HG03108 (cell line): Measurements from ENCODE around the gene DCP2.

Experiments
- ATAC-seq: cut with Tn5 transposase; IDR thresholded peaks from one replicate; pipeline ENCODE4 v1.9.1; 2021; ENCODE audit warnings: moderate library complexity; ENCODE audit not compliant: unreplicated experiment

The DCP2 gene

GRCh38 chr5:112965733-112966306 is 10.8 kb upstream of the DCP2 start:
- no peak for ATAC-seq

- ATAC-seq, result no peak
Observed at GRCh38 chr5:112967520-112968083, 9.0 kb upstream of the DCP2 start.

GRCh38 chr5:112968411-112969106 is 8.0 kb upstream of the DCP2 start:
- ATAC-seq, result no peak

- no peak for ATAC-seq
Observed at GRCh38 chr5:112971276-112971675, 5.3 kb upstream of the DCP2 start.

GRCh38 chr5:112973036-112973435 is 3.6 kb upstream of the DCP2 start:
- no peak for ATAC-seq

- no peak for ATAC-seq
Observed at GRCh38 chr5:112973904-112974303, 2.7 kb upstream of the DCP2 start.

GRCh38 chr5:112974901-112975300 is 1.7 kb upstream of the DCP2 start:
- no peak for ATAC-seq

GRCh38 chr5:112975721-112976431 is 722 bp upstream of the DCP2 start:
- no peak for ATAC-seq

GRCh38 chr5:112977440-112977861 is 853 bp downstream of the DCP2 start:
- no peak for ATAC-seq

- no peak for ATAC-seq
Observed at GRCh38 chr5:112978836-112979235, 2.2 kb downstream of the DCP2 start.

GRCh38 chr5:112979723-112980122 is 3.1 kb downstream of the DCP2 start:
- ATAC-seq, result no peak

- ATAC-seq, result no peak
Observed at GRCh38 chr5:112983363-112983762, 6.8 kb downstream of the DCP2 start.

GRCh38 chr5:112986224-112986623 is 9.6 kb downstream of the DCP2 start:
- ATAC-seq, result no peak

- peak; percentile 83 for ATAC-seq
Observed at GRCh38 chr5:112995764-112996618, 19.4 kb downstream of the DCP2 start.

GRCh38 chr5:112996830-112997374 is 20.3 kb downstream of the DCP2 start:
- ATAC-seq, result no peak

- no peak for ATAC-seq
Observed at GRCh38 chr5:112998296-112998695, 21.7 kb downstream of the DCP2 start.

GRCh38 chr5:113000466-113000865 is 23.9 kb downstream of the DCP2 start:
- ATAC-seq, result no peak

- ATAC-seq, result no peak
Observed at GRCh38 chr5:113002423-113002822, 25.8 kb downstream of the DCP2 start.

GRCh38 chr5:113003763-113004162 is 27.2 kb downstream of the DCP2 start:
- ATAC-seq, result no peak

- ATAC-seq, result no peak
Observed at GRCh38 chr5:113005454-113005853, 28.9 kb downstream of the DCP2 start.
